Liver (tissue), 9 donors: ENCODE data around the gene BTAF1. TPM values are rescaled to one million over a fixed set of nuclear protein-coding genes. Genes with fewer than 3 reads are reported as not detected.

Experiments used
- DNase-seq: peaks from one replicate; pipeline ENCODE4 v3.0.0-alpha.2; 2017; ENCODE audit warnings: low spot score
- H3K27ac ChIP-seq, 2 donors: one replicate each; pipeline ENCODE4 v1.7.0; 2013; ENCODE audit warnings: inconsistent platforms in 2 of 2, low read length in 2 of 2, control low read depth in 1 of 2, low read depth in 1 of 2, mild to moderate bottlenecking in 1 of 2
- H3K27me3 ChIP-seq, 4 donors: one replicate each; pipeline versions ENCODE4 v1.6.1 to v1.7.0; 2013; ENCODE audit warnings: low read length in 3 of 4, inconsistent platforms in 1 of 4, mild to moderate bottlenecking in 1 of 4, moderate library complexity in 1 of 4; ENCODE audit not compliant: control insufficient read depth in 4 of 4, insufficient read depth in 4 of 4
- H3K36me3 ChIP-seq, 4 donors: one replicate each; pipeline versions ENCODE4 v1.6.1 to v1.7.0; 2013; ENCODE audit warnings: low read length in 3 of 4, mild to moderate bottlenecking in 3 of 4, low read depth in 1 of 4, moderate library complexity in 1 of 4; ENCODE audit not compliant: control insufficient read depth in 4 of 4, insufficient read depth in 3 of 4
- H3K4me1 ChIP-seq, 4 donors: one replicate each; pipeline versions ENCODE4 v1.6.1 to v1.7.0; 2013; ENCODE audit warnings: low read length in 3 of 4, mild to moderate bottlenecking in 3 of 4, moderate library complexity in 1 of 4; ENCODE audit not compliant: control insufficient read depth in 4 of 4, insufficient read depth in 4 of 4
- H3K4me3 ChIP-seq, 3 donors: one replicate each; pipeline versions ENCODE4 v1.6.1 to v1.7.0; 2013; ENCODE audit warnings: low read length in 3 of 3, control low read depth in 1 of 3, low read depth in 1 of 3, mild to moderate bottlenecking in 1 of 3
- H3K9ac ChIP-seq, 2 donors: one replicate each; pipeline ENCODE4 v1.7.0; 2013; ENCODE audit warnings: low read length in 2 of 2, mild to moderate bottlenecking in 2 of 2, moderate library complexity in 2 of 2, control low read depth in 1 of 2, low read depth in 1 of 2
- H3K9me3 ChIP-seq, 4 donors: one replicate each; pipeline versions ENCODE4 v1.6.1 to v1.7.0; 2013; ENCODE audit warnings: low read length in 3 of 4; ENCODE audit not compliant: control insufficient read depth in 4 of 4
- ATF3 ChIP-seq: IDR thresholded peaks from 2 replicates; pipeline ENCODE4 v1.6.1; 2016; ENCODE audit warnings: antibody characterized with exemption
- CTCF ChIP-seq: fragments of 150-350 bp; IDR thresholded peaks from 2 replicates; pipeline ENCODE4 v1.5.1; 2017; ENCODE audit warnings: improper control_type of control experiment, low read depth, low read length; ENCODE audit not compliant: missing input control
- EGR1 ChIP-seq, 2 donors: IDR thresholded peaks; 2 replicates each; pipeline ENCODE4 v1.6.1; 2016 to 2018; ENCODE audit warnings: antibody characterized with exemption in 2 of 2, low read depth in 2 of 2
- FOXA1 ChIP-seq: IDR thresholded peaks from 2 replicates; pipeline ENCODE4 v1.6.1; 2016; ENCODE audit warnings: antibody characterized with exemption
- FOXA2 ChIP-seq: IDR thresholded peaks from 2 replicates; pipeline ENCODE4 v1.6.1; 2016; ENCODE audit warnings: antibody characterized with exemption
- HNF4A ChIP-seq, 2 donors: conservative IDR thresholded peaks; 2 replicates each; pipeline ENCODE4 v1.6.1; 2016; ENCODE audit warnings: antibody characterized with exemption in 2 of 2, mild to moderate bottlenecking in 2 of 2
- HNF4G ChIP-seq: IDR thresholded peaks from 2 replicates; pipeline ENCODE4 v1.6.1; 2016; ENCODE audit warnings: antibody characterized with exemption
- JUND ChIP-seq, 2 donors: IDR thresholded peaks; 2 replicates each; pipeline ENCODE4 v1.6.1; 2016; ENCODE audit warnings: antibody characterized with exemption in 2 of 2
- MAX ChIP-seq: IDR thresholded peaks from 2 replicates; pipeline ENCODE4 v1.6.1; 2016; ENCODE audit warnings: antibody characterized with exemption
- NR2F2 ChIP-seq: IDR thresholded peaks from 2 replicates; pipeline ENCODE4 v1.6.1; 2016; ENCODE audit warnings: antibody characterized with exemption
- REST ChIP-seq: IDR thresholded peaks from 2 replicates; pipeline ENCODE4 v1.6.1; 2016; ENCODE audit warnings: antibody characterized with exemption, mild to moderate bottlenecking
- RXRA ChIP-seq, 2 donors: IDR thresholded peaks; 2 replicates each; pipeline ENCODE4 v1.6.1; 2017 to 2018; ENCODE audit warnings: antibody characterized with exemption in 2 of 2, mild to moderate bottlenecking in 1 of 2
- SP1 ChIP-seq: IDR thresholded peaks from 2 replicates; pipeline ENCODE4 v1.6.1; 2018; ENCODE audit warnings: antibody characterized with exemption, mild to moderate bottlenecking
- TAF1 ChIP-seq: conservative IDR thresholded peaks from 2 replicates; pipeline ENCODE4 v1.6.1; 2016; ENCODE audit warnings: antibody characterized with exemption, mild to moderate bottlenecking
- YY1 ChIP-seq: IDR thresholded peaks from 2 replicates; pipeline ENCODE4 v1.6.1; 2016; ENCODE audit warnings: antibody characterized with exemption, mild to moderate bottlenecking
- ZBTB33 ChIP-seq: IDR thresholded peaks from 2 replicates; pipeline ENCODE4 v1.6.1; 2016; ENCODE audit warnings: antibody characterized with exemption
- WGBS: extraction: QIAGEN DNeasy Blood & Tissue Kit; methylation state at CpG from one replicate; pipeline ENCODE4 v1.1.7; 2013; 5-methylcytosine and 5-hydroxymethylcytosine counted together
- polyA plus RNA-seq, 2 donors: library from polyadenylated mRNA; stranded (reverse) in 1 of 2; unstranded in 1 of 2; fragments of 200-250 nt in 1 of 2; fragments of >200 nt in 1 of 2; fragmentation: Nextera tagmentation in 1 of 2; extraction: Ambion mirVana in 1 of 2; gene quantifications; one replicate each; pipeline versions ENCODE4 v1.2.1 to v1.2.3, GENCODE V29; 2013 to 2015
- total RNA-seq, 2 donors: library from RNA; depleted of rRNA; stranded (reverse); fragments of >200 nt; gene quantifications; one replicate each; pipeline ENCODE4 v1.2.3, GENCODE V29; 2014
- donor health status: healthy.
- donor health status: healthy.
- donor health status: healthy.
- donor health status: healthy.
- donor health status: healthy.

Gene BTAF1
- total and polyA plus RNA-seq, 4 donors: 5.9 to 49.6 (median 18.0) TPM

GRCh38 chr10:92047215-92047614, 123.6 kb downstream of the BTAF1 start:
- H3K27me3 ChIP-seq: no peaks in the 10 kb centered on the region

GRCh38 chr10:92052088-92052487, 128.5 kb downstream of the BTAF1 start:
- Histone ChIP-seq H3K9ac (no peak overlapping the region), H3K27ac (no peak overlapping the region), H3K4me1 (peaks cover 0 to 2% (median 0%) of the 10 kb centered on the region in 4 donors), H3K27me3 (no peaks in the 10 kb centered on the region), H3K36me3 (peaks cover 10 to 27% (median 15%) of the 10 kb centered on the region in 4 donors), H3K9me3 (no peaks in the 10 kb centered on the region), H3K4me3 (no peak overlapping the region)
- 95% methylated on average over 18 of the region's 18 CpGs for WGBS
- TF ChIP-seq MAX: no peak
- no peak for TF ChIP-seq JUND (IDR thresholded peaks at IDR 0.05)
- TF ChIP-seq RXRA (IDR thresholded peaks at IDR 0.05): no peak
- TF ChIP-seq ATF3: no peak
- TF ChIP-seq TAF1: no peak
- no peak for TF ChIP-seq NR2F2
- TF ChIP-seq YY1: no peak
- TF ChIP-seq FOXA1: no peak
- no peak for TF ChIP-seq FOXA2
- no peak for TF ChIP-seq CTCF
- TF ChIP-seq REST: no peak
- TF ChIP-seq HNF4A (conservative IDR thresholded peaks at IDR 0.05): no peak
- DNase-seq: no peak

More at GRCh38 chr10:92047215-92047614, 123.6 kb downstream of the BTAF1 start:
- Histone ChIP-seq H3K9me3 (no peaks in the 10 kb centered on the region), H3K36me3 (peaks cover under 1 to 10% (median 7%) of the 10 kb centered on the region in 4 donors), H3K4me1 (peaks cover 0 to 2% (median 0%) of the 10 kb centered on the region in 4 donors), H3K27ac (no peak overlapping the region), H3K4me3 (no peak overlapping the region), H3K9ac (no peak overlapping the region)
- DNase-seq: no peak
- TF ChIP-seq MAX (no peak), YY1 (no peak), RXRA (IDR thresholded peaks at IDR 0.05) (no peak)

- Histone ChIP-seq H3K4me3 (no peak overlapping the region), H3K9me3 (no peaks in the 10 kb centered on the region), H3K27me3 (no peaks in the 10 kb centered on the region), H3K27ac (no peak overlapping the region), H3K4me1 (peaks cover 0 to 2% (median 0%) of the 10 kb centered on the region in 4 donors), H3K9ac (no peak overlapping the region), H3K36me3 (peaks cover 10 to 27% (median 15%) of the 10 kb centered on the region in 4 donors)
- no peak for DNase-seq
- no peak for TF ChIP-seq CTCF
- no peak for TF ChIP-seq ZBTB33
- TF ChIP-seq SP1: no peak
- TF ChIP-seq TAF1: no peak
- TF ChIP-seq HNF4G: no peak
- no peak for TF ChIP-seq YY1
- TF ChIP-seq EGR1 (IDR thresholded peaks at IDR 0.05; ENCODE audit: low read depth in 2 of 2): no peak
- 91% methylated on average over 5 of the region's 5 CpGs for WGBS
Observed at GRCh38 chr10:92052741-92053140, 129.2 kb downstream of the BTAF1 start.
